KMS-11 (cell line): ENCODE data around the gene C12orf54.
"Not testable (repeated sequence)": the region's sequence is repeated elsewhere in the genome, so short reads cannot be mapped to it uniquely, and the experiment has no call there.

Experiments used
- H2AFZ ChIP-seq: fragments of 200-600 bp; sonication (generic); 2 replicates; pipeline ENCODE4 v1.6.1; 2016; ENCODE audit warnings: antibody characterized with exemption, mixed run types, low read depth
- H3K27ac ChIP-seq: fragments of 200-600 bp; sonication (generic); 2 replicates; pipeline ENCODE4 v1.6.1; 2016; ENCODE audit warnings: mild to moderate bottlenecking, mixed run types
- H3K27me3 ChIP-seq: fragments of 200-600 bp; sonication (generic); 2 replicates; pipeline ENCODE4 v1.6.1; 2017; ENCODE audit warnings: mild to moderate bottlenecking, low read depth, mixed run types, moderate library complexity; ENCODE audit not compliant: insufficient read depth
- H3K36me3 ChIP-seq: fragments of 200-600 bp; sonication (generic); 2 replicates; pipeline ENCODE4 v1.6.1; 2017; ENCODE audit warnings: mild to moderate bottlenecking, mixed run types; ENCODE audit not compliant: insufficient read depth
- H3K4me1 ChIP-seq: fragments of 200-600 bp; sonication (generic); 2 replicates; pipeline ENCODE4 v1.6.1; 2016; ENCODE audit warnings: mild to moderate bottlenecking, low read depth, mixed run types; ENCODE audit not compliant: poor library complexity, severe bottlenecking
- H3K4me2 ChIP-seq: fragments of 200-600 bp; sonication (generic); 2 replicates; pipeline ENCODE4 v1.7.0; 2016; ENCODE audit warnings: mild to moderate bottlenecking, mixed run types
- H3K4me3 ChIP-seq: fragments of 200-600 bp; sonication (generic); IDR thresholded peaks from 2 replicates; pipeline ENCODE4 v1.6.1; 2017; ENCODE audit warnings: low read depth, low read length, mixed read lengths; ENCODE audit not compliant: insufficient read depth
- H3K79me2 ChIP-seq: fragments of 200-600 bp; sonication (generic); 2 replicates; pipeline ENCODE4 v1.6.1; 2016; ENCODE audit warnings: low read depth, mixed run types; ENCODE audit not compliant: insufficient read depth
- H3K9ac ChIP-seq: fragments of 200-600 bp; sonication (generic); 2 replicates; pipeline ENCODE4 v1.6.1; 2016; ENCODE audit warnings: mild to moderate bottlenecking, mixed run types
- H4K20me1 ChIP-seq: fragments of 200-600 bp; sonication (generic); 2 replicates; pipeline ENCODE4 v1.6.1; 2016; ENCODE audit warnings: mild to moderate bottlenecking, mixed run types; ENCODE audit not compliant: insufficient read depth
- TF ChIP-seq, protein P1 (sequence below): fragments of 200-600 bp; sonication (generic); conservative IDR thresholded peaks from 2 replicates; pipeline ENCODE4 v1.6.1; 2017; ENCODE audit warnings: low read depth, mild to moderate bottlenecking, antibody characterized with exemption, low read length, moderate library complexity, mixed read lengths

The C12orf54 gene

DNA sequence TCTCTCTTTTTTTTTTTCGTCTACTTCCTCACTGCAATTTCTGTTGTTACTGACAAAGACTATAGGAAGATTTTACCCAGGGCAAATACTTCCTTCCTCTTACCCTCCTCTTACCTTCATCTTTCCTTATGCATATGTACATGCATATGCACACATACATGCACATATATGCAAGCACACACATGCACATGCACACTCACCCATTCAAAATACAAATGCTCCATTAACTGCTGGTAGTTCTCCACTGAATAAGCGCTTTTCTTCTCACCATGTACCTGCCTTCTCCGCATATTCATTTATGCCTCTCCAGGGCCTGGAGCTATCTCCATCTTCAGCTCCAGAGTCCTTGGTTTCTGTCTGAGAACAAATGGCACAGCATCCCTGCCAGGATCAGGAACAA lies 632 bp downstream of the C12orf54 start:
- TF ChIP-seq, protein P1, sequence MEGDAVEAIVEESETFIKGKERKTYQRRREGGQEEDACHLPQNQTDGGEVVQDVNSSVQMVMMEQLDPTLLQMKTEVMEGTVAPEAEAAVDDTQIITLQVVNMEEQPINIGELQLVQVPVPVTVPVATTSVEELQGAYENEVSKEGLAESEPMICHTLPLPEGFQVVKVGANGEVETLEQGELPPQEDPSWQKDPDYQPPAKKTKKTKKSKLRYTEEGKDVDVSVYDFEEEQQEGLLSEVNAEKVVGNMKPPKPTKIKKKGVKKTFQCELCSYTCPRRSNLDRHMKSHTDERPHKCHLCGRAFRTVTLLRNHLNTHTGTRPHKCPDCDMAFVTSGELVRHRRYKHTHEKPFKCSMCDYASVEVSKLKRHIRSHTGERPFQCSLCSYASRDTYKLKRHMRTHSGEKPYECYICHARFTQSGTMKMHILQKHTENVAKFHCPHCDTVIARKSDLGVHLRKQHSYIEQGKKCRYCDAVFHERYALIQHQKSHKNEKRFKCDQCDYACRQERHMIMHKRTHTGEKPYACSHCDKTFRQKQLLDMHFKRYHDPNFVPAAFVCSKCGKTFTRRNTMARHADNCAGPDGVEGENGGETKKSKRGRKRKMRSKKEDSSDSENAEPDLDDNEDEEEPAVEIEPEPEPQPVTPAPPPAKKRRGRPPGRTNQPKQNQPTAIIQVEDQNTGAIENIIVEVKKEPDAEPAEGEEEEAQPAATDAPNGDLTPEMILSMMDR = no peak
- H3K36me3 ChIP-seq = no peaks in the 10 kb centered on the region
- no peak overlapping the region for H2AFZ ChIP-seq
- no peaks in the 10 kb centered on the region for H3K27me3 ChIP-seq
- H3K27ac ChIP-seq = no peak overlapping the region
- no peaks in the 10 kb centered on the region for H3K4me1 ChIP-seq
- H3K79me2 ChIP-seq = no peaks in the 10 kb centered on the region
- no peak overlapping the region for H3K9ac ChIP-seq
- no peak overlapping the region for H3K4me3 ChIP-seq
- no peak overlapping the region for H3K4me2 ChIP-seq
- H4K20me1 ChIP-seq = no peaks in the 10 kb centered on the region

GRCh38 chr12:48486261-48486660 lies 4.0 kb downstream of the C12orf54 start:
- Histone ChIP-seq H3K27ac (no peak overlapping the region), H3K4me2 (no peak overlapping the region), H3K27me3 (no peaks in the 10 kb centered on the region), H3K4me3 (no peak overlapping the region), H3K79me2 (no peaks in the 10 kb centered on the region), H4K20me1 (no peaks in the 10 kb centered on the region), H3K4me1 (no peaks in the 10 kb centered on the region), H3K9ac (no peak overlapping the region), H3K36me3 (no peaks in the 10 kb centered on the region), H2AFZ (no peak overlapping the region)
- TF ChIP-seq, protein P1 = no peak

- no peak overlapping the region for H3K4me3 ChIP-seq
- H3K4me1 ChIP-seq = no peaks in the 10 kb centered on the region
- TF ChIP-seq, protein P1 = no peak
- H4K20me1 ChIP-seq = no peaks in the 10 kb centered on the region
- no peaks in the 10 kb centered on the region for H3K79me2 ChIP-seq
- H3K36me3 ChIP-seq = no peaks in the 10 kb centered on the region
- no peaks in the 10 kb centered on the region for H3K27me3 ChIP-seq
- no peak overlapping the region for H2AFZ ChIP-seq
- no peak overlapping the region for H3K4me2 ChIP-seq
- H3K27ac ChIP-seq = no peak overlapping the region
- H3K9ac ChIP-seq = no peak overlapping the region
Observed at GRCh38 chr12:48486679-48487078, 4.4 kb downstream of the C12orf54 start.

GRCh38 chr12:48489012-48489411 lies 6.7 kb downstream of the C12orf54 start:
- Histone ChIP-seq H3K9ac (no peak overlapping the region), H3K27me3 (no peaks in the 10 kb centered on the region), H3K27ac (no peak overlapping the region)

DNA sequence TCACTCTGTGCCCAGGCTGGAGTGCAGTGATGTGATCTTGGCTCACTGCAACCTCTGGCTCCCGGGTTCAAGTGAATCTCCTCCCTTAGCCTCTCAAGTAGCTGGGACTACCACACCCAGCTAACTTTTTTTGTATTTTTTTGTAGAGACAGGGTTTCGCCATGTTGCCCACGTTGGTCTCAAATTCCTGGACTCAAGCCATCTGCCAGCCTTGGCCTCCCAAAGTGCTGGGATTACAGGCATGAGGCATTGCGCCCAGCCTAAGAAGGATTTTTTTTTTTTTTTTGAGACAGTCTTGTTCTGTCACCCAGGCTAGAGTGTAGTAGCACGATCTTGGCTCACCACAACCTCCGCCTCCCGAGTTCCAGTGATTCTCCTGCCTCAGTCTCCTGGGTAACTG lies 7.2 kb downstream of the C12orf54 start:
- H3K79me2 ChIP-seq, H2AFZ ChIP-seq, H3K27ac ChIP-seq, H4K20me1 ChIP-seq, H3K27me3 ChIP-seq, H3K4me1 ChIP-seq, H3K9ac ChIP-seq, H3K36me3 ChIP-seq, H3K4me2 ChIP-seq, H3K4me3 ChIP-seq: not testable (repeated sequence)

More at GRCh38 chr12:48489012-48489411, 6.7 kb downstream of the C12orf54 start:
- no peak overlapping the region for H2AFZ ChIP-seq
- H3K79me2 ChIP-seq = no peaks in the 10 kb centered on the region
- TF ChIP-seq, protein P1 = no peak
- H3K36me3 ChIP-seq = no peaks in the 10 kb centered on the region
- no peak overlapping the region for H3K4me3 ChIP-seq
- no peaks in the 10 kb centered on the region for H4K20me1 ChIP-seq
- no peak overlapping the region for H3K4me2 ChIP-seq
- H3K4me1 ChIP-seq = no peaks in the 10 kb centered on the region

DNA sequence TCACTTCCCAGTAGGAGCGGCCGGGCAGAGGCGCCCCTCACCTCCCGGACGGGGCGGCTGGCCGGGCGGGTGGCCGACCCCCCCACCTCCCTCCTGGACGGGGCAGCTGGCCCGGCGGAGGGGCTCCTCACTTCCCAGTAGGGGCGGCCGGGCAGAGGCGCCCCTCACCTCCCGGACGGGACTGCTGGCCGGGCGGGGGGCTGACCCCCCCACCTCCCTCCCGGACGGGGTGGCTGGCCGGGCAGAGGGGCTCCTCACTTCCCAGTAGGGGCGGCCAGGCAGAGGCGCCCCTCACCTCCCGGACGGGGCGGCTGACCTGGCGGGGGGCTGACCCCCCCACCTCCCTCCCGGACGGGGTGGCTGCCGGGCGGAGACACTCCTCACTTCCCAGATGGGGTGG lies 18.0 kb downstream of the C12orf54 start:
- not testable (repeated sequence) for H3K79me2 ChIP-seq, H4K20me1 ChIP-seq, H3K4me3 ChIP-seq, H3K4me1 ChIP-seq, H3K9ac ChIP-seq, H3K27me3 ChIP-seq, H3K36me3 ChIP-seq, H3K27ac ChIP-seq, H2AFZ ChIP-seq, H3K4me2 ChIP-seq

- H3K36me3 ChIP-seq, H3K4me3 ChIP-seq, H4K20me1 ChIP-seq, H2AFZ ChIP-seq, H3K27ac ChIP-seq, H3K27me3 ChIP-seq, H3K4me2 ChIP-seq, H3K79me2 ChIP-seq, H3K4me1 ChIP-seq, H3K9ac ChIP-seq: not testable (repeated sequence)
Observed at GRCh38 chr12:48506836-48507235, 24.5 kb downstream of the C12orf54 start.
